GDM1 (cell line): ENCODE data around the gene RTL10.
"Not testable (repeated sequence)": the region's sequence is repeated elsewhere in the genome, so short reads cannot be mapped to it uniquely, and the experiment has no call there.

Experiments
- DNase-seq: peaks from one replicate; lab custom pipeline; 2025; lab: John Stamatoyannopoulos, UW

Gene RTL10

GRCh38 chr22:19843107-19843856 lies 11.4 kb downstream of the RTL10 start:
- no peak for DNase-seq

- no peak for DNase-seq
These were observed 12.1 kb downstream of the RTL10 start for GRCh38 chr22:19842393-19843106.

GRCh38 chr22:19841641-19842392 lies 12.9 kb downstream of the RTL10 start:
- no peak for DNase-seq

GRCh38 chr22:19840955-19841640 lies 13.6 kb downstream of the RTL10 start:
- DNase-seq, result no peak

- no peak for DNase-seq
These were observed 14.6 kb downstream of the RTL10 start for GRCh38 chr22:19840059-19840458.

- DNase-seq, result no peak
These were observed 16.8 kb downstream of the RTL10 start for GRCh38 chr22:19837915-19838314.

GRCh38 chr22:19836512-19836911 lies 18.2 kb downstream of the RTL10 start:
- no peak for DNase-seq

GRCh38 chr22:19834599-19834998 lies 20.1 kb downstream of the RTL10 start:
- no peak for DNase-seq

GRCh38 chr22:19833327-19833726 lies 21.3 kb downstream of the RTL10 start:
- DNase-seq, result not testable (repeated sequence)

GRCh38 chr22:19832476-19833108 lies 22.1 kb downstream of the RTL10 start:
- DNase-seq, result no peak

GRCh38 chr22:19831979-19832378 lies 22.7 kb downstream of the RTL10 start:
- DNase-seq, result not testable (repeated sequence)

- no peak for DNase-seq
These were observed 23.7 kb downstream of the RTL10 start for GRCh38 chr22:19831016-19831415.

- no peak for DNase-seq
These were observed 26.7 kb downstream of the RTL10 start for GRCh38 chr22:19828035-19828401.

- DNase-seq, result no peak
These were observed 27.2 kb downstream of the RTL10 start for GRCh38 chr22:19827341-19828034.

- DNase-seq, result no peak
These were observed 28.1 kb downstream of the RTL10 start for GRCh38 chr22:19826619-19826950.

GRCh38 chr22:19825904-19826618 lies 28.6 kb downstream of the RTL10 start:
- no peak for DNase-seq

GRCh38 chr22:19824926-19825339 lies 29.7 kb downstream of the RTL10 start:
- DNase-seq, result no peak

GRCh38 chr22:19824212-19824925 lies 30.3 kb downstream of the RTL10 start:
- DNase-seq, result no peak

- no peak for DNase-seq
These were observed 30.8 kb downstream of the RTL10 start for GRCh38 chr22:19823902-19824211.
